GM23338 (cell line): ENCODE measurements around the gene EHD3. TPM values are rescaled to one million over a fixed set of nuclear protein-coding genes. Genes with fewer than 3 reads are reported as not detected.

Experiments used
- ATAC-seq: fragments of 200-7000 bp; cut with Tn5 transposase; 3 replicates; pipeline ENCODE4 v1.9.1; 2020
- DNase-seq: peaks from one replicate; pipeline ENCODE4 v3.0.0-alpha.2; 2015; ENCODE audit warnings: low spot score
- H2AFZ ChIP-seq: fragments of 200-600 bp; sonication (generic); 2 replicates; pipeline ENCODE4 v1.8.0; 2016; ENCODE audit warnings: antibody characterized with exemption, mild to moderate bottlenecking, moderate library complexity
- H3F3A ChIP-seq: fragments of 200-600 bp; sonication (generic); replicated peaks from 2 replicates; pipeline ENCODE4 v1.8.0; 2017; ENCODE audit warnings: antibody characterized with exemption, mixed run types, low read depth
- H3K27ac ChIP-seq: fragments of 200-600 bp; sonication (generic); 2 replicates; pipeline ENCODE4 v1.6.1; 2016; ENCODE audit warnings: low read depth
- H3K27me3 ChIP-seq: fragments of 200-600 bp; sonication (generic); 2 replicates; pipeline ENCODE4 v1.8.0; 2016; ENCODE audit warnings: mild to moderate bottlenecking, mixed run types, moderate library complexity; ENCODE audit not compliant: insufficient read depth
- H3K36me3 ChIP-seq: fragments of 200-600 bp; sonication (generic); 2 replicates; pipeline ENCODE4 v1.8.0; 2016; ENCODE audit warnings: mild to moderate bottlenecking; ENCODE audit not compliant: insufficient read depth
- H3K4me1 ChIP-seq: fragments of 200-600 bp; sonication (generic); 2 replicates; pipeline ENCODE4 v1.8.0; 2016; ENCODE audit warnings: mild to moderate bottlenecking, moderate library complexity; ENCODE audit not compliant: insufficient read depth
- H3K4me2 ChIP-seq: fragments of 200-600 bp; sonication (generic); 2 replicates; pipeline ENCODE4 v1.7.1; 2017; ENCODE audit warnings: mixed run types
- H3K4me3 ChIP-seq: fragments of 200-600 bp; sonication (generic); 2 replicates; pipeline ENCODE4 v1.6.1; 2016; ENCODE audit warnings: mixed run types
- H3K79me2 ChIP-seq: fragments of 200-600 bp; sonication (generic); replicated peaks from 2 replicates; pipeline ENCODE4 v1.8.0; 2017; ENCODE audit warnings: mild to moderate bottlenecking; ENCODE audit not compliant: insufficient read depth
- H3K9me2 ChIP-seq: fragments of 200-600 bp; sonication (generic); 2 replicates; pipeline ENCODE4 v1.8.0; 2017; ENCODE audit not compliant: insufficient read depth
- H4K20me1 ChIP-seq: fragments of 200-600 bp; sonication (generic); replicated peaks from 2 replicates; pipeline ENCODE4 v1.8.0; 2017; ENCODE audit warnings: mild to moderate bottlenecking; ENCODE audit not compliant: insufficient read depth
- H3K27ac Mint-ChIP-seq: 2 replicates; pipeline ENCODE4 v1.8.0; 2020; ENCODE audit warnings: inconsistent platforms, mild to moderate bottlenecking, moderate library complexity, mixed read lengths
- H3K27me3 Mint-ChIP-seq: 3 replicates; pipeline ENCODE4 v1.8.0; 2022; ENCODE audit warnings: low read depth, mild to moderate bottlenecking, moderate library complexity, mixed read lengths, inconsistent platforms; ENCODE audit not compliant: insufficient read depth, poor library complexity
- H3K36me3 Mint-ChIP-seq: 3 replicates; pipeline ENCODE4 v1.8.0; 2021; ENCODE audit warnings: low read depth, mild to moderate bottlenecking, inconsistent platforms, moderate library complexity, mixed read lengths
- H3K4me1 Mint-ChIP-seq: 3 replicates; pipeline ENCODE4 v1.8.0; 2020; ENCODE audit warnings: mild to moderate bottlenecking, inconsistent platforms, mixed read lengths
- H3K4me3 Mint-ChIP-seq: 3 replicates; pipeline ENCODE4 v1.8.0; 2021; ENCODE audit warnings: moderate library complexity, mild to moderate bottlenecking, inconsistent platforms, mixed read lengths
- H3K9me3 Mint-ChIP-seq: 3 replicates; pipeline ENCODE4 v1.8.0; 2020; ENCODE audit warnings: moderate library complexity, mild to moderate bottlenecking, inconsistent platforms, mixed read lengths
- EZH2phosphoT487 ChIP-seq: fragments of 200-600 bp; sonication (generic); IDR thresholded peaks from one replicate; pipeline ENCODE4 v1.8.1; 2018; ENCODE audit warnings: antibody characterized with exemption; ENCODE audit not compliant: unreplicated experiment
- NANOG ChIP-seq: IDR thresholded peaks from 2 replicates; pipeline ENCODE4 v1.6.1; 2016; ENCODE audit warnings: antibody characterized with exemption, borderline replicate concordance
- POLR2AphosphoS5 ChIP-seq: IDR thresholded peaks from 2 replicates; pipeline ENCODE4 v1.6.1; 2016; ENCODE audit warnings: antibody characterized with exemption, low read depth
- STAT1 ChIP-seq: IDR thresholded peaks from one replicate; pipeline ENCODE4 v1.6.1; 2016; ENCODE audit warnings: antibody characterized with exemption; ENCODE audit not compliant: unreplicated experiment
- ZNF331 ChIP-seq: fragments of 250-450 bp; sonication (Bioruptor Pico); IDR thresholded peaks from 2 replicates; pipeline ENCODE4 v1.5.0; 2020; ENCODE audit warnings: low read depth, mild to moderate bottlenecking, moderate library complexity
- polyA plus RNA-seq: library from polyadenylated mRNA; unstranded; fragments of >200 nt; fragmentation: Nextera tagmentation; extraction: Ambion mirVana; gene quantifications from 2 replicates; pipeline ENCODE4 v1.2.1, GENCODE V29; 2016
- total RNA-seq: library from RNA; depleted of rRNA; stranded (reverse); fragments of >200 nt; shearing (Covaris generic); gene quantifications from 2 replicates; pipeline ENCODE4 v1.2.3, GENCODE V29; 2014
- TF ChIP-seq, protein P1 (sequence below): IDR thresholded peaks from one replicate; pipeline ENCODE4 v1.6.1; 2018; ENCODE audit warnings: antibody characterized with exemption; ENCODE audit not compliant: unreplicated experiment
- TF ChIP-seq, protein P2 (sequence below): IDR thresholded peaks from 2 replicates; pipeline ENCODE4 v1.6.1; 2016; ENCODE audit warnings: antibody characterized with exemption
- TF ChIP-seq, protein P3 (sequence below): fragments of 250-450 bp; sonication (Bioruptor Pico); IDR thresholded peaks from 2 replicates; pipeline ENCODE4 v1.5.0; 2020; ENCODE audit warnings: mild to moderate bottlenecking, moderate library complexity

Gene EHD3
- total and polyA plus RNA-seq, 2 experiments from 2014 or later: 3.3 to 12.6 TPM

DNA sequence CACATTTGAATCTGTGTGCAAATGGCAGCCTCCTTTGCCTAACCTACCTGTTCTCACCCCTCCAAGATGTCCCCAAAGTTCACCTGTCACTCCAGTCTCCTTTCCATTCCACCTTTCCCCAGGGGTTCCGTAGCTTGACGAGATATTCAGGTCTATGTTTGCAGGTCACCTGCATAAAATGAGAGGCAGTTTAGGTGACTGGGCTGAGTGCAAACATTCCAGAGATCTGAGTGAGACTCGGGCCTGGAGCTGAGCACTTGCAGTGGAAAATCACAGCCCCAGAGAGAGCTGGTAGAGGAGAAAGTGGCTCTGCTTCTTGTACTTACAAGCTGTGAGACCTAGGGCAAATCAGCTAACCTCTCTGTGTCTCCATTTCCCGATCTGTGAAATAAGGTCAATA lies 36.8 kb upstream of the EHD3 start (continued):
- TF ChIP-seq, protein P1, sequence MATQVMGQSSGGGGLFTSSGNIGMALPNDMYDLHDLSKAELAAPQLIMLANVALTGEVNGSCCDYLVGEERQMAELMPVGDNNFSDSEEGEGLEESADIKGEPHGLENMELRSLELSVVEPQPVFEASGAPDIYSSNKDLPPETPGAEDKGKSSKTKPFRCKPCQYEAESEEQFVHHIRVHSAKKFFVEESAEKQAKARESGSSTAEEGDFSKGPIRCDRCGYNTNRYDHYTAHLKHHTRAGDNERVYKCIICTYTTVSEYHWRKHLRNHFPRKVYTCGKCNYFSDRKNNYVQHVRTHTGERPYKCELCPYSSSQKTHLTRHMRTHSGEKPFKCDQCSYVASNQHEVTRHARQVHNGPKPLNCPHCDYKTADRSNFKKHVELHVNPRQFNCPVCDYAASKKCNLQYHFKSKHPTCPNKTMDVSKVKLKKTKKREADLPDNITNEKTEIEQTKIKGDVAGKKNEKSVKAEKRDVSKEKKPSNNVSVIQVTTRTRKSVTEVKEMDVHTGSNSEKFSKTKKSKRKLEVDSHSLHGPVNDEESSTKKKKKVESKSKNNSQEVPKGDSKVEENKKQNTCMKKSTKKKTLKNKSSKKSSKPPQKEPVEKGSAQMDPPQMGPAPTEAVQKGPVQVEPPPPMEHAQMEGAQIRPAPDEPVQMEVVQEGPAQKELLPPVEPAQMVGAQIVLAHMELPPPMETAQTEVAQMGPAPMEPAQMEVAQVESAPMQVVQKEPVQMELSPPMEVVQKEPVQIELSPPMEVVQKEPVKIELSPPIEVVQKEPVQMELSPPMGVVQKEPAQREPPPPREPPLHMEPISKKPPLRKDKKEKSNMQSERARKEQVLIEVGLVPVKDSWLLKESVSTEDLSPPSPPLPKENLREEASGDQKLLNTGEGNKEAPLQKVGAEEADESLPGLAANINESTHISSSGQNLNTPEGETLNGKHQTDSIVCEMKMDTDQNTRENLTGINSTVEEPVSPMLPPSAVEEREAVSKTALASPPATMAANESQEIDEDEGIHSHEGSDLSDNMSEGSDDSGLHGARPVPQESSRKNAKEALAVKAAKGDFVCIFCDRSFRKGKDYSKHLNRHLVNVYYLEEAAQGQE: no peak
- TF ChIP-seq EZH2phosphoT487 (no peak), POLR2AphosphoS5 (no peak), ZNF331 (CRISPR knock-in tag) (no peak)

DNA sequence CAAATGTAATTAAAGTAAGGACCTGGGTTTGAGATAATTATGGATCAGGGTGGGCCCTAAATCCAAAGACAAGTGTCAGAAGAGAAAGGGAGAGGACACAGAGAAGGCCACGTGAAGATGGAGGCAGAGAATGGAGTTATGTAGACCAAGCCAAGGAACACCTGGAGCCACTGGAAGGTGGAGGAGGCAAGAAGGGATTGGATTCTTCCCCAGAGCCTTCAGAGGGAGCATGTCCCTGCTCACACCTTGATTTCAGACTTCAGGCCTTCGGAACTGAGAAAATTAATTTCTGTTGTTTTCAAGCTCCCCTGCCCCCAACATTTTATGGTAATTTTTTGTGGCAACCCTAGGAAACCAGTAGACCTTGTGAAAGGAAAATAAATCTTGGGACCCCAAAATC lies 36.3 kb upstream of the EHD3 start:
- ATAC-seq (no peak), DNase-seq (no peak)
- no peak for TF ChIP-seq ZNF331 (CRISPR knock-in tag)
- Mint-ChIP-seq H3K4me1 (peaks cover 4% of the 10 kb centered on the region; the same call in 2 of the 3 replicates), H3K4me3 (no peak overlapping the region), H3K36me3 (no peaks in the 10 kb centered on the region), H3K27me3 (peaks cover 5% of the 10 kb centered on the region), H3K27ac (no peak overlapping the region), H3K9me3 (no peaks in the 10 kb centered on the region)
- Histone ChIP-seq H3F3A (no peaks in the 10 kb centered on the region), H3K4me1 (no peaks in the 10 kb centered on the region), H3K4me3 (no peak overlapping the region), H3K27ac (no peak overlapping the region), H2AFZ (no peak overlapping the region), H3K4me2 (no peak overlapping the region), H3K27me3 (no peaks in the 10 kb centered on the region), H4K20me1 (no peaks in the 10 kb centered on the region), H3K79me2 (no peaks in the 10 kb centered on the region), H3K36me3 (no peaks in the 10 kb centered on the region), H3K9me2 (peaks cover 17% of the 10 kb centered on the region; the same call in 1 of the 2 replicates)

DNA sequence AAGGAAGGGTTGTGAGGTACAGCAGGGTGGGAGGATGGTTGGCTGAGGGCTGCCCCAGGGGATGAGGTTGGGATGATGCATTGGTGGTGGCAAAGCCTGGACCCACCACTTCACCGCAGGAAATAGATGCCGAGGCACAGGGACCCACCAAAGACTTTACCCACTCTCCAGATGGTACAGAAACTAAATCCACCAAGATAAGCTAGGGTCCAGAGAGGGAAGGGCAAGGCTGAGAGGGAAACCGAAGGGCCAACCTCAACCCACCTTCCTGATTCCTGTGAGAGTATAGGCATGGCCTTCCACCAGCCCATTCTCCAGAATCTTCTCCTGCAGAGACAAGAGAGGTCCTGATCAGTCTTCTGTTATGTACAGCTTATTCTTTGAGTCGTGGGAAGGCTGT lies 34.7 kb upstream of the EHD3 start:
- Histone ChIP-seq H3K4me3 (no peak overlapping the region), H3K9me2 (peaks cover 17% of the 10 kb centered on the region; the same call in 1 of the 2 replicates), H4K20me1 (no peaks in the 10 kb centered on the region), H3K36me3 (no peaks in the 10 kb centered on the region), H3K4me2 (no peak overlapping the region), H3K4me1 (no peaks in the 10 kb centered on the region), H3F3A (no peaks in the 10 kb centered on the region), H3K27ac (no peak overlapping the region), H3K79me2 (no peaks in the 10 kb centered on the region), H2AFZ (no peak overlapping the region), H3K27me3 (no peaks in the 10 kb centered on the region)
- Mint-ChIP-seq H3K27me3 (peaks cover 4% of the 10 kb centered on the region), H3K4me3 (no peak overlapping the region), H3K9me3 (no peaks in the 10 kb centered on the region), H3K27ac (no peak overlapping the region), H3K4me1 (no peaks in the 10 kb centered on the region), H3K36me3 (no peaks in the 10 kb centered on the region)
- no peak for DNase-seq
- no peak for ATAC-seq
- no peak for TF ChIP-seq STAT1
- TF ChIP-seq, protein P2, sequence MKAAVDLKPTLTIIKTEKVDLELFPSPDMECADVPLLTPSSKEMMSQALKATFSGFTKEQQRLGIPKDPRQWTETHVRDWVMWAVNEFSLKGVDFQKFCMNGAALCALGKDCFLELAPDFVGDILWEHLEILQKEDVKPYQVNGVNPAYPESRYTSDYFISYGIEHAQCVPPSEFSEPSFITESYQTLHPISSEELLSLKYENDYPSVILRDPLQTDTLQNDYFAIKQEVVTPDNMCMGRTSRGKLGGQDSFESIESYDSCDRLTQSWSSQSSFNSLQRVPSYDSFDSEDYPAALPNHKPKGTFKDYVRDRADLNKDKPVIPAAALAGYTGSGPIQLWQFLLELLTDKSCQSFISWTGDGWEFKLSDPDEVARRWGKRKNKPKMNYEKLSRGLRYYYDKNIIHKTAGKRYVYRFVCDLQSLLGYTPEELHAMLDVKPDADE: no peak
- no peak for TF ChIP-seq POLR2AphosphoS5
- no peak for TF ChIP-seq ZNF331 (CRISPR knock-in tag)
- TF ChIP-seq, protein P3, sequence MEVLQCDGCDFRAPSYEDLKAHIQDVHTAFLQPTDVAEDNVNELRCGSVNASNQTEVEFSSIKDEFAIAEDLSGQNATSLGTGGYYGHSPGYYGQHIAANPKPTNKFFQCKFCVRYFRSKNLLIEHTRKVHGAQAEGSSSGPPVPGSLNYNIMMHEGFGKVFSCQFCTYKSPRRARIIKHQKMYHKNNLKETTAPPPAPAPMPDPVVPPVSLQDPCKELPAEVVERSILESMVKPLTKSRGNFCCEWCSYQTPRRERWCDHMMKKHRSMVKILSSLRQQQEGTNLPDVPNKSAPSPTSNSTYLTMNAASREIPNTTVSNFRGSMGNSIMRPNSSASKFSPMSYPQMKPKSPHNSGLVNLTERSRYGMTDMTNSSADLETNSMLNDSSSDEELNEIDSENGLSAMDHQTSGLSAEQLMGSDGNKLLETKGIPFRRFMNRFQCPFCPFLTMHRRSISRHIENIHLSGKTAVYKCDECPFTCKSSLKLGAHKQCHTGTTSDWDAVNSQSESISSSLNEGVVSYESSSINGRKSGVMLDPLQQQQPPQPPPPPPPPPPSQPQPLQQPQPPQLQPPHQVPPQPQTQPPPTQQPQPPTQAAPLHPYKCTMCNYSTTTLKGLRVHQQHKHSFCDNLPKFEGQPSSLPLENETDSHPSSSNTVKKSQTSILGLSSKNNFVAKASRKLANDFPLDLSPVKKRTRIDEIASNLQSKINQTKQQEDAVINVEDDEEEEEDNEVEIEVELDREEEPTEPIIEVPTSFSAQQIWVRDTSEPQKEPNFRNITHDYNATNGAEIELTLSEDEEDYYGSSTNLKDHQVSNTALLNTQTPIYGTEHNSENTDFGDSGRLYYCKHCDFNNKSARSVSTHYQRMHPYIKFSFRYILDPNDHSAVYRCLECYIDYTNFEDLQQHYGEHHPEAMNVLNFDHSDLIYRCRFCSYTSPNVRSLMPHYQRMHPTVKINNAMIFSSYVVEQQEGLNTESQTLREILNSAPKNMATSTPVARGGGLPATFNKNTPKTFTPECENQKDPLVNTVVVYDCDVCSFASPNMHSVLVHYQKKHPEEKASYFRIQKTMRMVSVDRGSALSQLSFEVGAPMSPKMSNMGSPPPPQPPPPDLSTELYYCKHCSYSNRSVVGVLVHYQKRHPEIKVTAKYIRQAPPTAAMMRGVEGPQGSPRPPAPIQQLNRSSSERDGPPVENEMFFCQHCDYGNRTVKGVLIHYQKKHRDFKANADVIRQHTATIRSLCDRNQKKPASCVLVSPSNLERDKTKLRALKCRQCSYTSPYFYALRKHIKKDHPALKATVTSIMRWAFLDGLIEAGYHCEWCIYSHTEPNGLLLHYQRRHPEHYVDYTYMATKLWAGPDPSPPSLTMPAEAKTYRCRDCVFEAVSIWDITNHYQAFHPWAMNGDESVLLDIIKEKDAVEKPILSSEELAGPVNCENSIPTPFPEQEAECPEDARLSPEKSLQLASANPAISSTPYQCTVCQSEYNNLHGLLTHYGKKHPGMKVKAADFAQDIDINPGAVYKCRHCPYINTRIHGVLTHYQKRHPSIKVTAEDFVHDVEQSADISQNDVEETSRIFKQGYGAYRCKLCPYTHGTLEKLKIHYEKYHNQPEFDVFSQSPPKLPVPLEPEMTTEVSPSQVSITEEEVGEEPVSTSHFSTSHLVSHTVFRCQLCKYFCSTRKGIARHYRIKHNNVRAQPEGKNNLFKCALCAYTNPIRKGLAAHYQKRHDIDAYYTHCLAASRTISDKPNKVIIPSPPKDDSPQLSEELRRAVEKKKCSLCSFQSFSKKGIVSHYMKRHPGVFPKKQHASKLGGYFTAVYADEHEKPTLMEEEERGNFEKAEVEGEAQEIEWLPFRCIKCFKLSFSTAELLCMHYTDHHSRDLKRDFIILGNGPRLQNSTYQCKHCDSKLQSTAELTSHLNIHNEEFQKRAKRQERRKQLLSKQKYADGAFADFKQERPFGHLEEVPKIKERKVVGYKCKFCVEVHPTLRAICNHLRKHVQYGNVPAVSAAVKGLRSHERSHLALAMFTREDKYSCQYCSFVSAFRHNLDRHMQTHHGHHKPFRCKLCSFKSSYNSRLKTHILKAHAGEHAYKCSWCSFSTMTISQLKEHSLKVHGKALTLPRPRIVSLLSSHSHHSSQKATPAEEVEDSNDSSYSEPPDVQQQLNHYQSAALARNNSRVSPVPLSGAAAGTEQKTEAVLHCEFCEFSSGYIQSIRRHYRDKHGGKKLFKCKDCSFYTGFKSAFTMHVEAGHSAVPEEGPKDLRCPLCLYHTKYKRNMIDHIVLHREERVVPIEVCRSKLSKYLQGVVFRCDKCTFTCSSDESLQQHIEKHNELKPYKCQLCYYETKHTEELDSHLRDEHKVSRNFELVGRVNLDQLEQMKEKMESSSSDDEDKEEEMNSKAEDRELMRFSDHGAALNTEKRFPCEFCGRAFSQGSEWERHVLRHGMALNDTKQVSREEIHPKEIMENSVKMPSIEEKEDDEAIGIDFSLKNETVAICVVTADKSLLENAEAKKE (CRISPR knock-in tag): no peak
- TF ChIP-seq EZH2phosphoT487: no peak
- no peak for TF ChIP-seq NANOG
